Neural cell (in vitro differentiated cells): ENCODE measurements around the gene MOBP. TPM values are rescaled to one million over a fixed set of nuclear protein-coding genes. Genes with fewer than 3 reads are reported as not detected.

ENCODE experiments used
- H2AFZ ChIP-seq: fragments of 200-600, 300-800 bp; sonication (generic), shearing (Covaris generic); 2 replicates; pipeline ENCODE4 v1.6.0; 2014; ENCODE audit warnings: low read depth, mild to moderate bottlenecking, antibody characterized with exemption, low read length, moderate library complexity
- H3F3A ChIP-seq: fragments of 200-600 bp; shearing (Covaris generic); 2 replicates; pipeline ENCODE4 v1.6.1; 2016; ENCODE audit warnings: mild to moderate bottlenecking, moderate library complexity, mixed read lengths, antibody characterized with exemption, low read length; ENCODE audit not compliant: insufficient read depth, poor library complexity, severe bottlenecking
- H3K27ac ChIP-seq: fragments of 200-600, 300-800 bp; sonication (generic), shearing (Covaris generic); 2 replicates; pipeline ENCODE4 v1.5.1; 2014; ENCODE audit warnings: mild to moderate bottlenecking, low read length, moderate library complexity
- H3K27me3 ChIP-seq: fragments of 300-800, 200-600 bp; sonication (generic), shearing (Covaris generic); 2 replicates; pipeline ENCODE4 v1.6.0; 2014; ENCODE audit warnings: mild to moderate bottlenecking, low read depth, low read length, moderate library complexity; ENCODE audit not compliant: insufficient read depth
- H3K36me3 ChIP-seq: fragments of 300-800, 200-600 bp; sonication (generic), shearing (Covaris generic); 2 replicates; pipeline ENCODE4 v1.5.1; 2014; ENCODE audit warnings: mild to moderate bottlenecking, antibody characterized with exemption, low read length, moderate library complexity; ENCODE audit not compliant: insufficient read depth
- H3K4me2 ChIP-seq: fragments of 300-800, 200-600 bp; sonication (generic), shearing (Covaris generic); 2 replicates; pipeline ENCODE4 v1.6.0; 2014; ENCODE audit warnings: mild to moderate bottlenecking, low read length
- H3K4me3 ChIP-seq: fragments of 300-800, 200-600 bp; sonication (generic), shearing (Covaris generic); 2 replicates; pipeline ENCODE4 v1.5.1; 2014; ENCODE audit warnings: mild to moderate bottlenecking, low read length, moderate library complexity
- H3K79me2 ChIP-seq: fragments of 200-600 bp; shearing (Covaris generic); replicated peaks from 2 replicates; pipeline ENCODE4 v1.6.0; 2014; ENCODE audit warnings: mild to moderate bottlenecking, low read length, moderate library complexity; ENCODE audit not compliant: insufficient read depth
- H3K9ac ChIP-seq: fragments of 300-800, 200-600 bp; sonication (generic), shearing (Covaris generic); 2 replicates; pipeline ENCODE4 v1.6.1; 2016; ENCODE audit warnings: mild to moderate bottlenecking, low read length, mixed read lengths
- H3K9me2 ChIP-seq: fragments of 200-600 bp; shearing (Covaris generic); 2 replicates; pipeline ENCODE4 v1.6.1; 2016; ENCODE audit warnings: mild to moderate bottlenecking, low read length, mixed read lengths; ENCODE audit not compliant: insufficient read depth
- H3K9me3 ChIP-seq: fragments of 200-600, 300-800 bp; sonication (generic), shearing (Covaris generic); 2 replicates; pipeline ENCODE4 v1.6.1; 2016; ENCODE audit warnings: mild to moderate bottlenecking, mixed run types, low read length, moderate library complexity, mixed read lengths
- H4K20me1 ChIP-seq: fragments of 200-600 bp; shearing (Covaris generic); 2 replicates; pipeline ENCODE4 v1.6.1; 2016; ENCODE audit warnings: mild to moderate bottlenecking, mixed run types; ENCODE audit not compliant: insufficient read depth
- EP300 ChIP-seq: fragments of 450-650 bp; conservative IDR thresholded peaks from 2 replicates; pipeline ENCODE4 v1.6.1; 2014; ENCODE audit warnings: antibody characterized with exemption, mild to moderate bottlenecking, moderate library complexity; ENCODE audit not compliant: poor library complexity, severe bottlenecking
- EZH2 ChIP-seq: fragments of 200-600, 300-800 bp; shearing (Covaris generic), sonication (generic); IDR thresholded peaks from 2 replicates; pipeline ENCODE4 v1.6.1; 2014; ENCODE audit warnings: antibody characterized with exemption, low read length, borderline replicate concordance, mild to moderate bottlenecking; ENCODE audit not compliant: insufficient read depth, poor library complexity, severe bottlenecking
- MXI1 ChIP-seq: fragments of 450-650 bp; conservative IDR thresholded peaks from 2 replicates; pipeline ENCODE4 v1.6.1; 2014; ENCODE audit warnings: antibody characterized with exemption, mild to moderate bottlenecking; ENCODE audit not compliant: poor library complexity, severe bottlenecking
- POLR2AphosphoS5 ChIP-seq: IDR thresholded peaks from 2 replicates; pipeline ENCODE4 v1.6.1; 2012
- RAD21 ChIP-seq: fragments of 450-650 bp; conservative IDR thresholded peaks from 2 replicates; pipeline ENCODE4 v1.6.1; 2014; ENCODE audit warnings: antibody characterized with exemption, mild to moderate bottlenecking, moderate library complexity
- REST ChIP-seq: IDR thresholded peaks from 2 replicates; pipeline ENCODE4 v1.6.1; 2012; ENCODE audit warnings: borderline replicate concordance
- SMC3 ChIP-seq: fragments of 450-650 bp; conservative IDR thresholded peaks from 2 replicates; pipeline ENCODE4 v1.6.1; 2014; ENCODE audit warnings: antibody characterized with exemption, mild to moderate bottlenecking, moderate library complexity; ENCODE audit not compliant: poor library complexity
- TAF1 ChIP-seq: IDR thresholded peaks from 2 replicates; pipeline ENCODE4 v1.6.1; 2012; ENCODE audit warnings: low read depth
- polyA plus RNA-seq: library from polyadenylated mRNA; depleted of rRNA; stranded (reverse); fragments of >200 nt; gene quantifications from 2 replicates; pipeline ENCODE4 v1.2.3, GENCODE V29; 2014
- TF ChIP-seq, protein P1 (sequence below): fragments of 450-650 bp; IDR thresholded peaks from 2 replicates; pipeline ENCODE4 v1.5.1; 2014; ENCODE audit warnings: antibody characterized with exemption, mild to moderate bottlenecking, moderate library complexity; ENCODE audit not compliant: poor library complexity, severe bottlenecking

Gene MOBP
- polyA plus RNA-seq, 1 donor from 2014 or later: not detected

DNA sequence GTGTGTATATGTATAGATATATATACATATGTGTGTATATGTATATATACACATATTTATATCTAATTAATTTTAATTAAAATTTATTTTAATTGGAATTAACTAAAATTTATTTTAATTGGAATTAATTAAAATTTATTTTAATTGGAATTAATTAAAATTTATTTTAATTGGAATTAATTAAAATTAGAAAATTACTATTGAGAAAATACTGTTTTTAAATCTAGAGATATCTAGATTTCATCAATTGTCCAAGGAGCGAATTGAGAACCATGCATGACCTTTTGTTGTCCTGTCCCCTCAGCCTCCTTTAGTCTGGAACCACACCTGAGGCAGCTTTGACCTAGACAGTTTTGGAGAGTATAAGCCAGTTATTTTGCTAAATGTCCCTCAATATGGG lies 1.8 kb downstream of the MOBP start:
- Histone ChIP-seq H3K4me3 (no peak overlapping the region), H3K79me2 (no peaks in the 10 kb centered on the region), H3K9me2 (no peaks in the 10 kb centered on the region), H2AFZ (no peak overlapping the region), H3K27ac (no peak overlapping the region), H3K9ac (no peak overlapping the region), H3F3A (no peaks in the 10 kb centered on the region), H3K9me3 (no peaks in the 10 kb centered on the region), H3K27me3 (no peaks in the 10 kb centered on the region), H3K4me2 (no peak overlapping the region), H4K20me1 (no peaks in the 10 kb centered on the region), H3K36me3 (no peaks in the 10 kb centered on the region)
- TF ChIP-seq REST (no peak), TAF1 (no peak), POLR2AphosphoS5 (no peak), RAD21 (no peak)

DNA sequence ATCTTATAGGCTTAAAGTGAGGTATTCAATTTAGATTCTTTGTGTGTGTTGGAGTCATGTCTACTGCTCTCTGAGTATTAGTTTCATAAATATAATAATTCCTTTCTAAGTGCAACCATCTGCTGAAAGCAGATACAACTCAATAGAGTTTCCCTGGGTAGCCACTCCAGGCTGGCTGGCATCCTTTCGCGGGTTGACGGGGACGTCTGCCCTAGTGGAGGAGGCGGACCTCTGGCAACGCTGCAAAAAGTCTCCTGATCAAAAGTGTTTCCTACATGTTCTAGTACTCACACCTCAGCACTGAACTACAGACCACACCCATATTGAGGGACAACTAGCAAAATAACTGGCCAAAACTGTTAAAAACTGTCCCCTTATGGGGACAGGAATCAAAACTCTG lies 2.5 kb downstream of the MOBP start:
- Histone ChIP-seq H3K4me2 (no peak overlapping the region), H3F3A (no peaks in the 10 kb centered on the region), H4K20me1 (no peaks in the 10 kb centered on the region), H2AFZ (no peak overlapping the region), H3K79me2 (no peaks in the 10 kb centered on the region), H3K4me3 (no peak overlapping the region), H3K36me3 (no peaks in the 10 kb centered on the region), H3K27me3 (no peaks in the 10 kb centered on the region), H3K9ac (no peak overlapping the region), H3K27ac (no peak overlapping the region), H3K9me2 (no peaks in the 10 kb centered on the region), H3K9me3 (no peaks in the 10 kb centered on the region)
- TF ChIP-seq EP300: no peak
- TF ChIP-seq POLR2AphosphoS5: no peak
- no peak for TF ChIP-seq MXI1
- no peak for TF ChIP-seq RAD21
- TF ChIP-seq, protein P1, sequence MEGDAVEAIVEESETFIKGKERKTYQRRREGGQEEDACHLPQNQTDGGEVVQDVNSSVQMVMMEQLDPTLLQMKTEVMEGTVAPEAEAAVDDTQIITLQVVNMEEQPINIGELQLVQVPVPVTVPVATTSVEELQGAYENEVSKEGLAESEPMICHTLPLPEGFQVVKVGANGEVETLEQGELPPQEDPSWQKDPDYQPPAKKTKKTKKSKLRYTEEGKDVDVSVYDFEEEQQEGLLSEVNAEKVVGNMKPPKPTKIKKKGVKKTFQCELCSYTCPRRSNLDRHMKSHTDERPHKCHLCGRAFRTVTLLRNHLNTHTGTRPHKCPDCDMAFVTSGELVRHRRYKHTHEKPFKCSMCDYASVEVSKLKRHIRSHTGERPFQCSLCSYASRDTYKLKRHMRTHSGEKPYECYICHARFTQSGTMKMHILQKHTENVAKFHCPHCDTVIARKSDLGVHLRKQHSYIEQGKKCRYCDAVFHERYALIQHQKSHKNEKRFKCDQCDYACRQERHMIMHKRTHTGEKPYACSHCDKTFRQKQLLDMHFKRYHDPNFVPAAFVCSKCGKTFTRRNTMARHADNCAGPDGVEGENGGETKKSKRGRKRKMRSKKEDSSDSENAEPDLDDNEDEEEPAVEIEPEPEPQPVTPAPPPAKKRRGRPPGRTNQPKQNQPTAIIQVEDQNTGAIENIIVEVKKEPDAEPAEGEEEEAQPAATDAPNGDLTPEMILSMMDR: no peak
- TF ChIP-seq SMC3: no peak
- no peak for TF ChIP-seq EZH2
- no peak for TF ChIP-seq REST
- no peak for TF ChIP-seq TAF1
